ENCODE results near the gene NEURL1B. TPM values are rescaled to one million over a fixed set of nuclear protein-coding genes. Genes with fewer than 3 reads are reported as not detected.

NEURL1B gene
- total RNA-seq, 1 donor from 2014 or later = 1.3 TPM

GRCh38 chr5:172713809-172714490 lies 72.9 kb downstream of the NEURL1B start:
- intact Hi-C loops (cut with micrococcal nuclease) = loop anchor here (1.0 to 5.0 kb wide), 9 partner anchors 51 to 618 kb away; partner anchors contain the start of genes BNIP1, CREBRF and ERGIC1

- intact Hi-C loops (cut with micrococcal nuclease) = loop anchor here (1.0 to 5.0 kb wide), 7 partner anchors 51 to 488 kb away; partner anchors contain the start of genes BNIP1, CREBRF and ERGIC1
Measured at GRCh38 chr5:172714491-172715420, 73.7 kb downstream of the NEURL1B start.

GRCh38 chr5:172715421-172715780 lies 74.3 kb downstream of the NEURL1B start:
- intact Hi-C loops (cut with micrococcal nuclease) = loop anchor here (2.0 kb wide), 1 partner anchor 341 kb away; the partner anchor contains the start of gene CREBRF

- intact Hi-C loops (cut with micrococcal nuclease) = loop anchor here (2.0 kb wide), 1 partner anchor 341 kb away; the partner anchor contains the start of gene CREBRF
Measured at GRCh38 chr5:172715931-172716682, 75.0 kb downstream of the NEURL1B start.

GRCh38 chr5:172716796-172717313 lies 75.8 kb downstream of the NEURL1B start:
- intact Hi-C loops (cut with micrococcal nuclease) = loop anchor here (1.0 kb wide), 1 partner anchor 60 kb away; no protein-coding TSS in a partner anchor

GRCh38 chr5:172717481-172718195 lies 76.6 kb downstream of the NEURL1B start:
- intact Hi-C loops (cut with micrococcal nuclease) = loop anchor here (1.0 kb wide), 1 partner anchor 60 kb away; no protein-coding TSS in a partner anchor

- intact Hi-C loops (cut with micrococcal nuclease) = no loop called here
Measured at GRCh38 chr5:172718527-172719114, 77.6 kb downstream of the NEURL1B start.

- intact Hi-C loops (cut with micrococcal nuclease) = no loop called here
Measured at GRCh38 chr5:172719211-172719610, 78.1 kb downstream of the NEURL1B start.

GRCh38 chr5:172720655-172721054 lies 79.6 kb downstream of the NEURL1B start:
- intact Hi-C loops (cut with micrococcal nuclease) = no loop called here

- intact Hi-C loops (cut with micrococcal nuclease) = no loop called here
Measured at GRCh38 chr5:172721455-172722326, 80.6 kb downstream of the NEURL1B start.

GRCh38 chr5:172722327-172722815 lies 81.3 kb downstream of the NEURL1B start:
- intact Hi-C loops (cut with micrococcal nuclease) = no loop called here

GRCh38 chr5:172723508-172723907 lies 82.4 kb downstream of the NEURL1B start:
- intact Hi-C loops (cut with micrococcal nuclease) = no loop called here

GRCh38 chr5:172724242-172725183 lies 83.5 kb downstream of the NEURL1B start:
- intact Hi-C loops (cut with micrococcal nuclease) = no loop called here

GRCh38 chr5:172725273-172725672 lies 84.2 kb downstream of the NEURL1B start:
- intact Hi-C loops (cut with micrococcal nuclease) = no loop called here

GRCh38 chr5:172725785-172726184 lies 84.7 kb downstream of the NEURL1B start:
- intact Hi-C loops (cut with micrococcal nuclease) = no loop called here

GRCh38 chr5:172726966-172727365 lies 85.9 kb downstream of the NEURL1B start:
- intact Hi-C loops (cut with micrococcal nuclease) = no loop called here

- intact Hi-C loops (cut with micrococcal nuclease) = no loop called here
Measured at GRCh38 chr5:172727551-172727950, 86.5 kb downstream of the NEURL1B start.
